Sciatic nerve (tissue), 2 donors: ENCODE results near the gene KATNIP. TPM values are rescaled to one million over a fixed set of nuclear protein-coding genes. Genes with fewer than 3 reads are reported as not detected.
A peak's percentile ranks its signal among the peaks of the same experiment; 100 is the strongest.
"Not testable (repeated sequence)": the region's sequence is repeated elsewhere in the genome, so short reads cannot be mapped to it uniquely, and the experiment has no call there.

Experiments used
- ATAC-seq: fragments of 200-7000 bp; cut with Tn5 transposase; one replicate; pipeline ENCODE4 v1.9.1; 2020; ENCODE audit warnings: mild to moderate bottlenecking, moderate library complexity
- DNase-seq: peaks from one replicate; pipeline ENCODE4 v3.0.0-alpha.2; 2020; ENCODE audit warnings: low spot score
- intact Hi-C: fragments of 100-400 bp; cut with DNase I; formaldehyde crosslinking; loops from one replicate; pipeline ENCODE4 v1.14.2; 2022
- total RNA-seq: library from RNA; stranded (reverse); fragmentation: NEBNext Ultra II Directional; extraction: Animal tissue kit (Norgen Biotek cat#: 25700); gene quantifications from one replicate; pipeline ENCODE4 v1.2.1, GENCODE V29; 2021
- donor health status: DM: no; HTN: no; CAD: no.
- donor health status: DM: no; HTN: no; CAD: no.

Gene KATNIP
- total RNA-seq, 1 donor from 2014 or later: 30.2 TPM

DNA sequence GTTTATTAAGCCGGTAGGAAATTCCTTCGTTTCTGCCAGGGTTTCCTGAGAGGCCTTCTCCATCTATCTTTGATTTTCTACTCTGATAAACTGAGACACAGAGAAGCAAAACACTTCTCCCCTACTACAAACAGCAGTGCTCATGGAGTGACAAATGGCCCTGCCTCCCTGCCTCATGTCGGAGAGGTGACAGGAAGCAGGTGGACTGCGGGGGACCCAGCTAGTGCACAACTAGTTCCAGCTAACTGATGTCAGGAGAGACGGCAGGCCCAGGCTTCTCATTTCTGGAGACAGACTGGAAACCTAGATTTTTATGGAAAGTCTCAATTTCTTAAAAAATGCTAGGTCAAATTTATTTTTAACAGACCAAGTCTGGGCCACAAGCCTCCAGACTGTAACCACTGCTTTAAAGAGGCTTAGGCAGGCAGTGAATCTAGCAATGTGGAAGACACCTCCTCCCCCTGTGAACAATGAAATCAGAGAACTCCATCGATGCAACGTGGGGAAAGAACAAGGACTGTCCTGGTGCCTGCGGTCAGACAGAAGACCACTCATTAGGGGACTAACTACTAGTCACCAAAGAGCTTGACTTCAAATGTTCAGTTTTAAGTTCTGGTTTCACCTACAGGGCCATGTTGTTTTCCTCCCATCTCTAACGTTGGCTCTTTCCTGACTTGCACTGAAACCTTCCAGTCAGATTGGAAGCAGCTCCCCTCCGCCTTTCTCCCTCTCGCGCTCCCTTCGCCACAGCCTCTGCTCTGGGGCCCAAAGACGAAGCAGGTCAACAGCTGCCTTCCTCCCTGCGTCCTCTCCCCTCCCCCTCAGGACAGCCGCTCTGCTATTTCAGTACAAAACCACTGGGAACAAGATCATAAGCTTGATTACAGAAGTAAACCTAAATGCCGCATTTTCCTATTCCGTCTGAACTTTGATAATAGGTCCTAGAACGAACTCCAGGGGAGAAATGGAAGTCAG, 17.8 kb upstream of the KATNIP start:
- intact Hi-C loops: no loop called here
- ATAC-seq (no peak), DNase-seq (no peak)

DNA sequence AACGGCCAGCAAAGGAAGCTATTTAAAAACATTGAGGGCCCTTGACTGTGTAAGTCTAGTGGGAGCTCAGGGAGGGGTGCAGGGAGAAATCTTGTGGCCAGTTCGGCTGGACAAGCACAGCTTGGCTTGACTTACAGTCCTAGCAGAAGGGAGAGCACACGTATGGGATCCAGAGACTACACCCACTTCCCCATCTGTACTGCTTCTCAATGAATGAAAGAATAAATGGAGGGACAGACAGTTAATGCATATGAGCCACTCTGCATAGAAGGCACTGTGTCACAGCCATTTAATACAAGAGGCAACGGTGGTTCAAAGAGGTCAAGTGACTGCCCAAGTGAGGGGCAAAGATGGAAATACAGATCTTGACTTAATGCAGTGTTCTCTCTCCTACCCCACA, 15.7 kb upstream of the KATNIP start:
- no peak for ATAC-seq
- intact Hi-C loops: no loop called here
- no peak for DNase-seq

DNA sequence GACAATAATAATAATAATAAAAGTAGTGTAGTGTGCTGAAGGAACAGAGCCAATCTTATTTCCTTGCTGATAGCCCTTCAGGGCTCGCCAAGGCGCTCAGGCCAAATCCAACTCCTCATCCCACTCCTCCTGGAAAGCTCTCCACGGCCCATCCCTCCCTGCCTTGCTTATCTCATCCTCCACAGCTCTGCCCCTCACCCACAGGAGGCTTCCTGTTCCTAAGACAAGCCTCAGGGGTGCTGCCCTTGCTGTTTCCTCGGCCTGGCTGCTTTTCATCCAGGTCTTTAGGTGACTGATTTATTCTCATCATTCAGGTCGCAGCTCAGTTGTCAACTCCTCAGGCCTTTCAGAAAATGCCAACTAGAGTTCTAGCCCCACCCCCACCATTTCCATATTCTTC, 11.4 kb upstream of the KATNIP start:
- intact Hi-C loops: no loop called here
- ATAC-seq: no peak
- DNase-seq: no peak

DNA sequence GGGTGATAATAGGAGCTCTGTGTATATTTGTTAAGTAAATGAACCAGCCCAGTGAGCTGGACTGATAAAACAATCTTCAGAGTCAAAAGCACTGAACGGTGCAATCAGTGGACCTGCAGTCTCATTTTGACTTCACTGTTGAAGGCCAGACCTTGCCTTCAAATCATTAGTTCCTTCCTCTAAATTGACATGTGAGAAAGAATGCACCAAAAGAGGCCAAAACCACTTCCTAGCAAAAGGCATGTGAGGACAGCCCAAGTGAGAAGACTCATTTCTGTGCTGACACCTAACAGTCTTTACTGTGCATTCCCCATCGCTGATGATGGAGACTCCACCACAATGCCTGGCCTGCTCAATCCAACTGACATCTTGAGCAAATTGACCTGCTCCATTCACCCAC, 10.8 kb upstream of the KATNIP start:
- DNase-seq (no peak), ATAC-seq (no peak)
- intact Hi-C loops: no loop called here

DNA sequence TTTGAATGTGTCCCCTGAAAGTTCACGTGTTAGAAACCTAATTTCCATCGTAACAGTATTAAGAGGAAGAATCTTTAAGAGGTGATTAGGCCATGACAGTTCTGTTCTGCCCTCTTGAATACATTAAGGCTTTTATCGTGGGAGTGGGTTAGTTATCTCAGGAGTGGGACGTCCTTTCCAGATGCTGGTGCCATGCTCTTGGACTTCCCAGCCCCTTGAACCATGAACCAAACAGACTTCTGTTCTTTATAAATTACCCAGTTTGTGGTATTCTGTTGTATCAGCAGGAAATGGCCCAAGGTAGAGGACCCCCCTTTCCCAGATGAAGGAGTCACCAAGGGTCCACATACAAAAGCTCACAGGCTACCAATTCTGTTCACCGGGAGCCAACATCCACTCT, 10.3 kb upstream of the KATNIP start:
- ATAC-seq (no peak), DNase-seq (no peak)
- intact Hi-C loops: no loop called here

DNA sequence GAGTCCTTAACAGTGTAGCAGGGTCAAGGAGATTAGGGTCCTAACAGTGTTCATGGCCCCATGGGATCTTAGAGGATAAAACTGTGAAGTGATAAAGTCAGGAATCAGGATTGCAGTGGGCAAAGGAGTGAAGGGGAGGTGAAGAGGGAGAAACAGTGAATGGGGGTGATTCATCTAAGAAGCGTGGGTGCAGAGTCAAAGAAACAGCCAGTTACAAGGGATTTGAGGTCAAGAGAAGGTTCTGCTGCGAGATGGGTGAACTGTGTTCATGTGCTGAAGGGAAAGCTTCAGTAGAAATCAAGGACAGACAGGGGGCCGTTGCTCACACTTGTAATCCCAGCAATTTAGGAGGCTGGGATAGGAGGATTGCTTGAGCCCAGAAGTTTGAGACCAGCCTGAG, 6.1 kb upstream of the KATNIP start:
- no peak for DNase-seq
- intact Hi-C loops: no loop called here
- no peak for ATAC-seq

DNA sequence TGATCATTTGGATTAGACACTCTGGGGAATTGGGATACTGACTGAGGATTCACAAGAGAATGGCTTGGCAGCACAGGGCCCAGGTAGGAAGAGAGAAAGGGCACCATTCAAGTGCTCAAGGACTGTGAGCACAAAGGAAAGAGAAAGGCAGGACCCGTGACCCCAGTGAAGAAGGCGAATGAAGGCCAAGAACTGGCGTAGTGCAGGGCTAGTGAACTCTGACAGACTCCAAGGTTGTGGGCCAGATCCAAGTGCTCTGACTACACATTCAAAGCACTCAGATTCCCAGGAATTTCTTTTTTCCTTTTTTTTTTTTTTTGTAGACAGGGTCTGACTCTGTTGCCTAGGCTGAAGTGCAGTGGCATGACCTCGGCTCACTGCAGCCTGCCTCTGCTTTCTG, 5.3 kb upstream of the KATNIP start:
- no peak for ATAC-seq
- intact Hi-C loops: no loop called here
- DNase-seq: no peak

DNA sequence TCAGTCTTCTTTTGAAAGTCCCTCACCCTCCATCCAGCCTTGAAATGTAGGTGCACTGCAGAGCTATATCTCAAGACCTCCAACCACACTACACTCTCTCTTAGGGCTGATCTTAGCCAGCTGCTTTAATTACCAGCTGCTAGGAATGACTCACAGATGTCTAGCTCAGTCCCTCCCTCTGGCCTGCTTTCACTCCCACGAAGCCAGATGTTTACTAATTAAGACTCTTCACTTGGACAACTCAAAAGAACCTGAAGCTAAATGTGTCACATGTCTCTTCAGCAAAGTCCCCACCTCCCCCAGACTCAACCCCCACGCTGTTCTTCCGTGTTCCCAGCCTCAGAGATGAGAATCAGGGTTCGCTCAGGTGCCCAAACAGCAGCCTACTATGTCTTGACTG, 2.8 kb upstream of the KATNIP start:
- DNase-seq (no peak), ATAC-seq (no peak)
- intact Hi-C loops: no loop called here

DNA sequence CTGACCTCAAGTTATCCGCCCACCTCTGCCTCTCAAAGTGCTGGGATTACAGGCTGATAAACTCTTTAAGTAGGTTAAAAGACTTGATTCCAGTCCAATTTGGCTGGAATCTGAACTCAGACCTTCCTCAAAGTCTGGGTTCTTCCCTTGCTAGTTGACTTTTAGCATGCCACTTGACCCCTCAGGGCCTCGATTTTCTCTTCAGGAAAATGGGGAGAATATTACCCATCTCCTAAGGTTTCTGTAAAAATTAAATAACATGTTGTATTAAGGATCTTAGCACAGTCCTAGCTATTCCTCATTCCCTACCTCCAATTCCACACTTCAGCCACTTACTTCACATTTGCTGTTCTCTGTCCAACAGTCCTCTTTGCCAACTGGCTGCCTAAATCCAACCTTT, 2.1 kb upstream of the KATNIP start:
- ATAC-seq (no peak), DNase-seq (no peak)
- intact Hi-C loops: no loop called here

DNA sequence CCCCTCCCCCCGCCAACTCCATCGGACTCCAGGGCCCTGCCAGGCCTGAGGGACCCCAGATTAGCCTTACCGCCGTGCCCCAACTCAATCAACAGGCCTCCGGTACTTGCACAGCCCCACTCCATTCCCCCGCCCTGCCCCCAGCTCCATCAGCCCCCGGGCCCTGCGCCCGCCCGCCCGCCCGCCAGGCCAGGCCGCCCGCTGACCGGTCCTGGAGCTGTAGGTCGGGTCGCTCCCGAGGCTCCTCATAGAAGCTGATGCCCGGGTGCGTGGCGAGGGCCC, 539 bp upstream of the KATNIP start:
- intact Hi-C loops: no loop called here
- ATAC-seq: peak; percentile 67
- DNase-seq: no peak

DNA sequence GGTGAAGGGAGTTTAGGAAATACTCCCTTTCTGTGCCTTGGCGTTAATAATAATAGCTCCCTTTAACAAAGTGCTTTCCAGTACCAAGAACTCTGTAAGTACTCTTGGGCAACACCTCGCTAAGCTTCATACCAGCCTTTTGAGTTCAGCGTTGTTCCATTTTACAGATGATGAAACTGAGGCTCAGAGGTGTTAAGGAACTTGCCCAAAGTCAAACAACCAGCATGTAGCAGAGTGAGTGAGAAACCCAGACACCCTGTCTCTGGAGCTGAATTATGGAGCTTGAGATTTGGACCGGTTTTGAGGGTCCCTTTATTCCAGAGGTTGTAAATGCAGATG, 607 bp downstream of the KATNIP start:
- intact Hi-C loops: loop anchor here (10.0 kb wide), 1 partner anchor 94 kb away; no protein-coding TSS in a partner anchor
- DNase-seq: no peak
- no peak for ATAC-seq

DNA sequence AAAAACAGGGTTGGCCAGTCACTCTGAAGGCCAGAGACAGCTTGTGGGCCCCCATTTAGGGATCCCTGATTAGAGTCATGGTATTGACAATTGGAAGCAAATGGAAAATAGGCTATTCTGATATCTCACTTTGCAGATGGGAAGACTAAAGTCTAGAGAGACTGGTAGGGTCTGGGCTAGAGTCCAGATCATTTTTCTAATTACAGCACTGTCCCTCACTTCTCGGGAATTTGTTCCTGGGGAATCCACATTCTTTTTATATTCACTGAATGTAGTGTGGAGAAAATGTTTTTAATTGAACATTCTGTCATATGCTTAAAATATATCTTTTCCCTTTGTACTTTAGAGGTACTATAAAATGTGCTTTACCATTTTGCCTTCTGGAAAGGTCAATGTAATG, 1.1 kb downstream of the KATNIP start:
- DNase-seq: no peak
- intact Hi-C loops: loop anchor here (10.0 kb wide), 1 partner anchor 94 kb away; no protein-coding TSS in a partner anchor
- no peak for ATAC-seq

DNA sequence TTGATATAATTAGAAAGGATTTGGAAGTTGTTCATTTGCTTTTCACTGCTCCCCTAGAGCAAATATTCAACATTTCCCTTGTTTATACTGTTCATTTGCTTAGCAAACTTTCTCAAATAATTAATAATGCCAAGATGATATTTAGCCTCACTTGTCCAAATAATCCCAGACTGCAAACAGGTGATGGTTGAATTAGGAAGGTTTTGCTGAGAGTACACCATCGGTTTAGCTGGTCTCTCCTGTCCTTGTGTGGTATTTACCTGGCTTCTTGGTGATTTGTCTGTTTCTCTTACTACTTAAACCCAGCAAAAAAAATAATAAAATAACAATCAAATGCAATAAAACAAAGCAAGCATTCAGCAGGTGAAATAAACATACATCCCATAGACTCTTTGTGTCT, 6.5 kb downstream of the KATNIP start:
- DNase-seq: no peak
- intact Hi-C loops: loop anchor here (10.0 kb wide), 1 partner anchor 88 kb away; no protein-coding TSS in a partner anchor
- ATAC-seq: no peak

DNA sequence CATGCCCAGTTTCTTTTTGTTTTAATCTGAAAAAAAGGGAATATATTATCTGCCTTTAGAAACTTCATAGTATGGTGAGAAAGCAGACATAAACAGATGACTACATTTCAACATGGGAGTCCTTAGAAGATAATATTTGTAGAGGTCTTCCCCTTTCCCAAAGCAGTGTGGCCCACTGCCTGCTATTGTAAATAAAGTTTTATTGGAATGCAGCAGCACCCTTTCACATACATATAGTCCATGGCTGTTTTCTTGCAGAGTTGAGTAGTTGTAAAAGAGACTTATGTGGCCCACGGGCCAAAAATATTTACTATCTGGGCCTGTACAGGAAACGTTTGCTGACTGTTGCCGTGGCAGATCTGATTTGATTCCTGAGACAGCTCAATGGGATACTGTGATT, 8.5 kb downstream of the KATNIP start:
- ATAC-seq: no peak
- DNase-seq: no peak
- intact Hi-C loops: loop anchor here (10.0 kb wide), 1 partner anchor 86 kb away; no protein-coding TSS in a partner anchor

DNA sequence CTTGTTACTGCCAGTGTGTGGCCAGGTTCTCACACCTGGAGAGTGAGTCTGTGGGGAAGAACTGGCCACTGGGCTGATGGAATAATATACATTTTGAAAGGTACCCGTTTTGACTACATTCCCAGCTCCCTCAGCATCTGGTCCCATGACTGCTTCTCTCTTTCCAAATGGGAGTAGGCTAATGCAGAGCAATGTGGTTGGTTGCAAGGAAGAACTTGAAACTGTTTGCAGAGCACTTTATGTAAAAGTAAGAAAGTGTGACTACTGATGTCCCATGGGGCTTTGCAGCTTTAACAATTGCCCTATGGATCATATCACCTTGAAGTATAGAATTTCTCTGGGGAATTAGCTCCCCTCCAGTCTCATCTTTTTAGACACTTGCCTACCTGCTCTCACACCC, 9.0 kb downstream of the KATNIP start:
- no peak for DNase-seq
- intact Hi-C loops: loop anchor here (10.0 kb wide), 1 partner anchor 86 kb away; no protein-coding TSS in a partner anchor

DNA sequence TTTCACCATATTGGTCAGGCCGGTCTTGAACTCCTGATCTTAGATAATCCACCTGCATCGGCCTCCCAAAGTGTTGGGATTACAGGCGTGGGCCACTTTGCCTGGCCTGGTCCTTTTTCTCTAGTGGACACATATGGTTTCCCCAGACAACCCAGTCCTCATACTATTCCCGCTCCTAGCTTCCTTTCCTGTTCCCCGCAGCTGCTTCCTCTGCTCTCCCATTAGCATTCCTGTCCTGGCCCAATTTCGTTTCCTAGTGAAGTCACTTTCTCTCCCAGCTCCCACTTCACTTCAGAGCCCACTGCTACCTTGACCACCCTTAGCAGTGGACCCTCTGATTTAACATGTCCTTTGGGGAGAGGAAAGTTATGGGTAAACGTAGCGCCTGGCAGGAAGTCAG, 11.3 kb downstream of the KATNIP start:
- ATAC-seq (no peak), DNase-seq (no peak)
- intact Hi-C loops: no loop called here

More for the DNA sequence above, 9.0 kb downstream of the KATNIP start:
- ATAC-seq: no peak

DNA sequence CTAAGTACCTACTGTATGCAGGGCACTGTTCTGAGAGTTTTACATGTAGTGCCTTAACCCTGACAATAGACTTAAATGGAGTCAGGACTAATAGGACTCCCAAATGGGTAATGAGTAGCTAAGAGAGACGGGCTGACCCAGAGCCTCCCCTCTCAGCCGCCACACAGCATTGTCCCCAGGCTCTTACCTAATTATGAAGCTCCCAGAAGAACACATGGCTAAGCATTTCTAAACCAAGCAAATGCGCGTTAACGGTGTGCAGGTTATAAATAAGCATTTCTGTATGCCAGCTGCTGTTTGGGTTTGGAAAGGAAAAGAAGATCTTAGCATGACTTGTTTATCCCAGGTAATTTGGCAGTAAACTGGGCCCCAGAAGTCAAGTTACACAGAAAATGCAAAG, 14.3 kb downstream of the KATNIP start:
- DNase-seq (no peak), ATAC-seq (no peak)
- intact Hi-C loops: no loop called here

DNA sequence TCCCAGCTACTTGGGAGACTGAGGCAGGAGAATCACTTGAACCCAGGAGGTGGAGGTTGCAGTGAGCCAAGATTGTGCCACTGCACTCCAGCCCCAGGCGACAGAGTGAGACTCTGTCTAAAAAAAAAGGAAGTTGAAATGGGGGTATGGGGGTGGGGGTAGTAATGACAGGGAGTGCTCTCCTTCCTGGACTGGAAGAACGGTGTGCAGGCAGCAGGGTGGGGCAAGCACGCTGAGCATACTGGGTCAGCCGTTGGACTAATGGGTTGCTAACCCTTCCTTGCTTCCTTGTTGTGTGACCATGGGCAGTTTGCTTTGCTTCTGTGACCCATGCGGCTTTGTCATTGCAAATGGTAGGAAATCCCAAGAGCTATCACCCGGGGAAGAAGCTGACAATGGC, 16.5 kb downstream of the KATNIP start:
- ATAC-seq (no peak), DNase-seq (no peak)
- intact Hi-C loops: no loop called here

DNA sequence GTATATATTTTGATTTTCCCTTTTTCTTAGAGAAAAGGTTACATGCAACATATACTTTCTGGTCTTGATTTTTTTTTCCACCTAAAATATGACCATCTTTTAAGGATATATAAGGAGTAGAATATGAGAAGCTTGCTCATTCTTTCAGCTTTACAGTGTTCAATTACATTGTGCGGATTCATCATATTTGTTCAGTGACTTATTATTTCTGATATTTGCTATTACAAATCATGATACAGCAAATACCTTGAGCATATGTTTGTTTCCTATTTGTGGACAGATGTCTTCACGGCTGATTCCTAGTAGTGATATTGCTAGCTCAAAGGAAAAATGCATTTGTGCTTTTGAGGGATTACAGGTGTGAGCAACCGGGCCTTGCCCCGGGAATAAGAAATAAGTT, 18.1 kb downstream of the KATNIP start:
- ATAC-seq: no peak
- intact Hi-C loops: no loop called here

DNA sequence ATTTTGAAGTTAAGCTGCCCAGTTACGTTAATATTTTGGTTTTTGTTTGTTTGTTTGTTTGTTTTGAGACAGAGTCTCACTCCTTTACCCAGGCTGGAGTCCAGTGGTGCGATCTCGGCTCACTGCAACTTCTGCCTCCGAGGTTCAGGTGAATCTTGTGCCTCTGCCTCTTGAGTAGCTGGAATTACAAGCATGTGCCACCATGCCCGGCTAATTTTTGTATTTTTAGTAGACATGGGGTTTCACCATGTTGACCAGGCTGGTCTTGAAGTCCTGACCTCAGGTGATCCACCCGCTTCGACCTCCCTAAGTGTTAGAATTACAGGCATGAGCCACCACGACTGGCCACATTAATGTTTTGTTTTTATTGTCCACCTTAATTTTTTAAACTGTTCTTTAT, 21.0 kb downstream of the KATNIP start:
- DNase-seq, ATAC-seq, intact Hi-C loops: not testable (repeated sequence)

More for the DNA sequence above, 18.1 kb downstream of the KATNIP start:
- no peak for DNase-seq
